Measurements from ENCODE around the gene GOLGA1. TPM values are rescaled to one million over a fixed set of nuclear protein-coding genes. Genes with fewer than 3 reads are reported as not detected.

GOLGA1 gene
- total and polyA plus RNA-seq, 9 of the 15 experiments (the other 6 are each of a cell fraction or from before 2014, with no cell fraction given), result 2.9 to 15.9 (median 8.5) TPM

GRCh38 chr9:124861342-124862229 lies 79.3 kb downstream of the GOLGA1 start, which contains the start of the genes ARPC5L and RPL35 (continued):
- TF ChIP-seq, protein P1, sequence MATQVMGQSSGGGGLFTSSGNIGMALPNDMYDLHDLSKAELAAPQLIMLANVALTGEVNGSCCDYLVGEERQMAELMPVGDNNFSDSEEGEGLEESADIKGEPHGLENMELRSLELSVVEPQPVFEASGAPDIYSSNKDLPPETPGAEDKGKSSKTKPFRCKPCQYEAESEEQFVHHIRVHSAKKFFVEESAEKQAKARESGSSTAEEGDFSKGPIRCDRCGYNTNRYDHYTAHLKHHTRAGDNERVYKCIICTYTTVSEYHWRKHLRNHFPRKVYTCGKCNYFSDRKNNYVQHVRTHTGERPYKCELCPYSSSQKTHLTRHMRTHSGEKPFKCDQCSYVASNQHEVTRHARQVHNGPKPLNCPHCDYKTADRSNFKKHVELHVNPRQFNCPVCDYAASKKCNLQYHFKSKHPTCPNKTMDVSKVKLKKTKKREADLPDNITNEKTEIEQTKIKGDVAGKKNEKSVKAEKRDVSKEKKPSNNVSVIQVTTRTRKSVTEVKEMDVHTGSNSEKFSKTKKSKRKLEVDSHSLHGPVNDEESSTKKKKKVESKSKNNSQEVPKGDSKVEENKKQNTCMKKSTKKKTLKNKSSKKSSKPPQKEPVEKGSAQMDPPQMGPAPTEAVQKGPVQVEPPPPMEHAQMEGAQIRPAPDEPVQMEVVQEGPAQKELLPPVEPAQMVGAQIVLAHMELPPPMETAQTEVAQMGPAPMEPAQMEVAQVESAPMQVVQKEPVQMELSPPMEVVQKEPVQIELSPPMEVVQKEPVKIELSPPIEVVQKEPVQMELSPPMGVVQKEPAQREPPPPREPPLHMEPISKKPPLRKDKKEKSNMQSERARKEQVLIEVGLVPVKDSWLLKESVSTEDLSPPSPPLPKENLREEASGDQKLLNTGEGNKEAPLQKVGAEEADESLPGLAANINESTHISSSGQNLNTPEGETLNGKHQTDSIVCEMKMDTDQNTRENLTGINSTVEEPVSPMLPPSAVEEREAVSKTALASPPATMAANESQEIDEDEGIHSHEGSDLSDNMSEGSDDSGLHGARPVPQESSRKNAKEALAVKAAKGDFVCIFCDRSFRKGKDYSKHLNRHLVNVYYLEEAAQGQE (IDR thresholded peaks at IDR 0.05; ENCODE audit: borderline replicate concordance), result 0 out of 2 replicates have a peak, but pooled peaks have one; percentile 13
- TF ChIP-seq, protein P1 (CRISPR knock-in tag; IDR thresholded peaks at IDR 0.05; ENCODE audit: low read depth), result peak; percentile 31
- peak; percentile 19 for TF ChIP-seq HNRNPLL (IDR thresholded peaks at IDR 0.05; ENCODE audit: low read depth, low read length, poor library complexity, severe bottlenecking)
- TF ChIP-seq FOXK1 (CRISPR knock-in tag; IDR thresholded peaks at IDR 0.05; ENCODE audit: borderline replicate concordance), result peak; percentile 67; the same call in 1 of the 2 replicates
- TF ChIP-seq SRSF1 (IDR thresholded peaks at IDR 0.05; ENCODE audit: low read depth, low read length), result peak; percentile 87
- TF ChIP-seq, protein P2, sequence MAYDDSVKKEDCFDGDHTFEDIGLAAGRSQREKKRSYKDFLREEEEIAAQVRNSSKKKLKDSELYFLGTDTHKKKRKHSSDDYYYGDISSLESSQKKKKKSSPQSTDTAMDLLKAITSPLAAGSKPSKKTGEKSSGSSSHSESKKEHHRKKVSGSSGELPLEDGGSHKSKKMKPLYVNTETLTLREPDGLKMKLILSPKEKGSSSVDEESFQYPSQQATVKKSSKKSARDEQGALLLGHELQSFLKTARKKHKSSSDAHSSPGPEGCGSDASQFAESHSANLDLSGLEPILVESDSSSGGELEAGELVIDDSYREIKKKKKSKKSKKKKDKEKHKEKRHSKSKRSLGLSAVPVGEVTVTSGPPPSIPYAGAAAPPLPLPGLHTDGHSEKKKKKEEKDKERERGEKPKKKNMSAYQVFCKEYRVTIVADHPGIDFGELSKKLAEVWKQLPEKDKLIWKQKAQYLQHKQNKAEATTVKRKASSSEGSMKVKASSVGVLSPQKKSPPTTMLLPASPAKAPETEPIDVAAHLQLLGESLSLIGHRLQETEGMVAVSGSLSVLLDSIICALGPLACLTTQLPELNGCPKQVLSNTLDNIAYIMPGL (CRISPR knock-in tag; IDR thresholded peaks at IDR 0.05), result no peak; the same call in 1 of the 2 replicates
- TF ChIP-seq HDAC6 (IDR thresholded peaks at IDR 0.05; ENCODE audit: low read depth, low read length), result 0 out of 2 replicates have a peak, but pooled peaks have one; percentile 40
- TF ChIP-seq, protein P3, sequence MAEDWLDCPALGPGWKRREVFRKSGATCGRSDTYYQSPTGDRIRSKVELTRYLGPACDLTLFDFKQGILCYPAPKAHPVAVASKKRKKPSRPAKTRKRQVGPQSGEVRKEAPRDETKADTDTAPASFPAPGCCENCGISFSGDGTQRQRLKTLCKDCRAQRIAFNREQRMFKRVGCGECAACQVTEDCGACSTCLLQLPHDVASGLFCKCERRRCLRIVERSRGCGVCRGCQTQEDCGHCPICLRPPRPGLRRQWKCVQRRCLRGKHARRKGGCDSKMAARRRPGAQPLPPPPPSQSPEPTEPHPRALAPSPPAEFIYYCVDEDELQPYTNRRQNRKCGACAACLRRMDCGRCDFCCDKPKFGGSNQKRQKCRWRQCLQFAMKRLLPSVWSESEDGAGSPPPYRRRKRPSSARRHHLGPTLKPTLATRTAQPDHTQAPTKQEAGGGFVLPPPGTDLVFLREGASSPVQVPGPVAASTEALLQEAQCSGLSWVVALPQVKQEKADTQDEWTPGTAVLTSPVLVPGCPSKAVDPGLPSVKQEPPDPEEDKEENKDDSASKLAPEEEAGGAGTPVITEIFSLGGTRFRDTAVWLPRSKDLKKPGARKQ (CRISPR knock-in tag; IDR thresholded peaks at IDR 0.05), result no peak
- TF ChIP-seq ZNF184 (CRISPR knock-in tag; IDR thresholded peaks at IDR 0.05), result no peak
- TF ChIP-seq NCOA1 (IDR thresholded peaks at IDR 0.05; ENCODE audit: low read depth), result no peak
- 0 out of 2 replicates have a peak, but pooled peaks have one; percentile 42 for TF ChIP-seq CBFB (CRISPR knock-in tag; IDR thresholded peaks at IDR 0.05)
- no peak for TF ChIP-seq IRF2 (CRISPR knock-in tag; IDR thresholded peaks at IDR 0.05)
- TF ChIP-seq HDAC8 (tag; IDR thresholded peaks at IDR 0.05), result no peak
- TF ChIP-seq RBM15 (IDR thresholded peaks at IDR 0.05; ENCODE audit: insufficient read depth, low read length), result 0 out of 2 replicates have a peak, but pooled peaks have one; percentile 28
- no peak for TF ChIP-seq NFE2L1 (tag; IDR thresholded peaks at IDR 0.05; ENCODE audit: borderline replicate concordance, low read depth)
- TF ChIP-seq GATAD2A (IDR thresholded peaks at IDR 0.05), result no peak
